ENCODE data around the gene FRA10AC1. TPM values are rescaled to one million over a fixed set of nuclear protein-coding genes. Genes with fewer than 3 reads are reported as not detected.
A peak's percentile ranks its signal among the peaks of the same experiment; 100 is the strongest.

FRA10AC1 gene
- 4.3 and 6.0 TPM in 2 replicates for polyA plus RNA-seq (2014; cell fraction: cytosol; rRNA removed)
- polyA plus RNA-seq (2014; cell fraction: nucleus; rRNA removed), result 13.1 and 14.4 TPM in 2 replicates

- DNase-seq (ENCODE audit: low spot score), result peak; percentile 92
Measured at GRCh38 chr10:93702210-93703001, at the start of gene FRA10AC1. FRA10AC1 (minus strand) TSS chr10:93702592; CDS start chr10:93700106, 2,486 bp downstream.

GRCh38 chr10:93751832-93752231, 49.4 kb upstream of the FRA10AC1 start:
- peak; percentile 11 for DNase-seq (ENCODE audit: low spot score)

GRCh38 chr10:93751124-93751523, 48.7 kb upstream of the FRA10AC1 start:
- DNase-seq (ENCODE audit: low spot score), result no peak

- DNase-seq (ENCODE audit: low spot score), result no peak
Measured at GRCh38 chr10:93749218-93749799, 46.9 kb upstream of the FRA10AC1 start.

- peak; percentile 11 for DNase-seq (ENCODE audit: low spot score)
Measured at GRCh38 chr10:93746844-93747284, 44.5 kb upstream of the FRA10AC1 start.

GRCh38 chr10:93745408-93746065, 43.1 kb upstream of the FRA10AC1 start:
- no peak for DNase-seq (ENCODE audit: low spot score)

GRCh38 chr10:93742633-93743349, 40.4 kb upstream of the FRA10AC1 start:
- DNase-seq (ENCODE audit: low spot score), result no peak

- DNase-seq (ENCODE audit: low spot score), result no peak
Measured at GRCh38 chr10:93741367-93741766, 39.0 kb upstream of the FRA10AC1 start.

- no peak for DNase-seq (ENCODE audit: low spot score)
Measured at GRCh38 chr10:93726024-93726423, 23.6 kb upstream of the FRA10AC1 start.

GRCh38 chr10:93723153-93723552, 20.8 kb upstream of the FRA10AC1 start:
- no peak for DNase-seq (ENCODE audit: low spot score)

GRCh38 chr10:93722550-93722949, 20.2 kb upstream of the FRA10AC1 start:
- no peak for DNase-seq (ENCODE audit: low spot score)

GRCh38 chr10:93719901-93720300, 17.5 kb upstream of the FRA10AC1 start:
- DNase-seq (ENCODE audit: low spot score), result no peak

- DNase-seq (ENCODE audit: low spot score), result no peak
Measured at GRCh38 chr10:93718937-93719725, 16.7 kb upstream of the FRA10AC1 start.

GRCh38 chr10:93716766-93717165, 14.4 kb upstream of the FRA10AC1 start:
- no peak for DNase-seq (ENCODE audit: low spot score)

- no peak for DNase-seq (ENCODE audit: low spot score)
Measured at GRCh38 chr10:93715345-93715744, 13.0 kb upstream of the FRA10AC1 start.

GRCh38 chr10:93712593-93712992, 10.2 kb upstream of the FRA10AC1 start:
- no peak for DNase-seq (ENCODE audit: low spot score)

GRCh38 chr10:93711891-93712290, 9.5 kb upstream of the FRA10AC1 start:
- DNase-seq (ENCODE audit: low spot score), result no peak

- DNase-seq (ENCODE audit: low spot score), result peak; percentile 78
Measured at GRCh38 chr10:93710333-93710909, 8.0 kb upstream of the FRA10AC1 start.

GRCh38 chr10:93707623-93708022, 5.2 kb upstream of the FRA10AC1 start:
- DNase-seq (ENCODE audit: low spot score), result no peak

- DNase-seq (ENCODE audit: low spot score), result no peak
Measured at GRCh38 chr10:93704451-93704850, 2.1 kb upstream of the FRA10AC1 start.

GRCh38 chr10:93703841-93704240, 1.4 kb upstream of the FRA10AC1 start:
- DNase-seq (ENCODE audit: low spot score), result no peak
